Effector memory CD4-positive, alpha-beta T cell (primary cell): ENCODE results near the gene RAB3C.

ENCODE experiments used
- DNase-seq, 3 donors: peaks; one replicate each; pipeline ENCODE4 v3.0.0-alpha.2; 2020
- H3K27ac ChIP-seq: 2 replicates; pipeline ENCODE4 v1.7.0; 2013; ENCODE audit warnings: mild to moderate bottlenecking, low read length, moderate library complexity; ENCODE audit not compliant: insufficient read depth, poor library complexity, severe bottlenecking
- H3K27me3 ChIP-seq: replicated peaks from 2 replicates; pipeline ENCODE4 v1.7.0; 2013; ENCODE audit warnings: mild to moderate bottlenecking, low read length; ENCODE audit not compliant: insufficient read depth, control insufficient read depth, poor library complexity, severe bottlenecking
- H3K36me3 ChIP-seq: 2 replicates; pipeline ENCODE4 v1.7.0; 2013; ENCODE audit warnings: mild to moderate bottlenecking, low read length, moderate library complexity; ENCODE audit not compliant: control insufficient read depth, insufficient read depth
- H3K4me1 ChIP-seq: 2 replicates; pipeline ENCODE4 v1.7.0; 2013; ENCODE audit warnings: low read length, mild to moderate bottlenecking; ENCODE audit not compliant: control insufficient read depth, insufficient read depth, poor library complexity, severe bottlenecking
- H3K4me3 ChIP-seq: 2 replicates; pipeline ENCODE4 v1.7.0; 2013; ENCODE audit warnings: low read length, low read depth, mild to moderate bottlenecking; ENCODE audit not compliant: insufficient read depth, poor library complexity, severe bottlenecking
- H3K9me3 ChIP-seq: 2 replicates; pipeline ENCODE4 v1.7.0; 2013; ENCODE audit warnings: mild to moderate bottlenecking, low read length, moderate library complexity; ENCODE audit not compliant: control insufficient read depth

RAB3C gene

GRCh38 chr5:58739051-58739450 is 156.2 kb downstream of the RAB3C start:
- no peak overlapping the region for H3K27ac ChIP-seq

GRCh38 chr5:58740956-58741355 is 158.1 kb downstream of the RAB3C start:
- Histone ChIP-seq H3K36me3 (no peaks in the 10 kb centered on the region), H3K27me3 (no peaks in the 10 kb centered on the region), H3K9me3 (no peaks in the 10 kb centered on the region), H3K4me1 (no peaks in the 10 kb centered on the region), H3K27ac (no peak overlapping the region), H3K4me3 (no peak overlapping the region)
- no peak for DNase-seq

More at GRCh38 chr5:58739051-58739450, 156.2 kb downstream of the RAB3C start:
- no peaks in the 10 kb centered on the region for H3K4me1 ChIP-seq
- H3K27me3 ChIP-seq: no peaks in the 10 kb centered on the region
- no peaks in the 10 kb centered on the region for H3K9me3 ChIP-seq
- no peak overlapping the region for H3K4me3 ChIP-seq
- DNase-seq: no peak
- H3K36me3 ChIP-seq: no peaks in the 10 kb centered on the region

GRCh38 chr5:58745350-58745749 is 162.5 kb downstream of the RAB3C start:
- no peaks in the 10 kb centered on the region for H3K9me3 ChIP-seq
- no peaks in the 10 kb centered on the region for H3K27me3 ChIP-seq
- DNase-seq: no peak
- H3K36me3 ChIP-seq: no peaks in the 10 kb centered on the region
- H3K4me3 ChIP-seq: no peak overlapping the region
- H3K27ac ChIP-seq: no peak overlapping the region
- H3K4me1 ChIP-seq: no peaks in the 10 kb centered on the region

GRCh38 chr5:58746321-58746720 is 163.4 kb downstream of the RAB3C start:
- no peak for DNase-seq
- H3K9me3 ChIP-seq: no peaks in the 10 kb centered on the region
- no peaks in the 10 kb centered on the region for H3K36me3 ChIP-seq
- no peaks in the 10 kb centered on the region for H3K27me3 ChIP-seq
- no peak overlapping the region for H3K4me3 ChIP-seq
- no peaks in the 10 kb centered on the region for H3K4me1 ChIP-seq
- no peak overlapping the region for H3K27ac ChIP-seq

- Histone ChIP-seq H3K4me1 (no peaks in the 10 kb centered on the region), H3K27me3 (no peaks in the 10 kb centered on the region), H3K9me3 (no peaks in the 10 kb centered on the region), H3K27ac (no peak overlapping the region), H3K36me3 (no peaks in the 10 kb centered on the region), H3K4me3 (no peak overlapping the region)
- DNase-seq: no peak
Observed at GRCh38 chr5:58750036-58750435, 167.2 kb downstream of the RAB3C start.

- no peak for DNase-seq
- Histone ChIP-seq H3K36me3 (no peaks in the 10 kb centered on the region), H3K9me3 (no peaks in the 10 kb centered on the region), H3K4me3 (no peak overlapping the region), H3K27me3 (no peaks in the 10 kb centered on the region), H3K27ac (no peak overlapping the region), H3K4me1 (no peaks in the 10 kb centered on the region)
Observed at GRCh38 chr5:58751222-58751837, 168.5 kb downstream of the RAB3C start.

- no peak for DNase-seq
Observed at GRCh38 chr5:58752104-58752503, 169.2 kb downstream of the RAB3C start.

GRCh38 chr5:58753446-58753845 is 170.6 kb downstream of the RAB3C start:
- DNase-seq: no peak
- Histone ChIP-seq H3K4me1 (no peaks in the 10 kb centered on the region), H3K27ac (no peak overlapping the region), H3K36me3 (no peaks in the 10 kb centered on the region), H3K27me3 (no peaks in the 10 kb centered on the region), H3K4me3 (no peak overlapping the region), H3K9me3 (no peaks in the 10 kb centered on the region)

More at GRCh38 chr5:58752104-58752503, 169.2 kb downstream of the RAB3C start:
- no peaks in the 10 kb centered on the region for H3K4me1 ChIP-seq
- H3K9me3 ChIP-seq: no peaks in the 10 kb centered on the region
- no peak overlapping the region for H3K4me3 ChIP-seq
- H3K27ac ChIP-seq: no peak overlapping the region
- no peaks in the 10 kb centered on the region for H3K27me3 ChIP-seq
- H3K36me3 ChIP-seq: no peaks in the 10 kb centered on the region

GRCh38 chr5:58754250-58754649 is 171.4 kb downstream of the RAB3C start:
- no peak overlapping the region for H3K4me3 ChIP-seq
- no peak for DNase-seq
- no peaks in the 10 kb centered on the region for H3K27me3 ChIP-seq
- H3K4me1 ChIP-seq: no peaks in the 10 kb centered on the region
- no peaks in the 10 kb centered on the region for H3K9me3 ChIP-seq
- H3K27ac ChIP-seq: no peak overlapping the region
- no peaks in the 10 kb centered on the region for H3K36me3 ChIP-seq

GRCh38 chr5:58755397-58755796 is 172.5 kb downstream of the RAB3C start:
- Histone ChIP-seq H3K4me3 (no peak overlapping the region), H3K4me1 (peaks cover 3% of the 10 kb centered on the region), H3K36me3 (no peaks in the 10 kb centered on the region), H3K9me3 (no peaks in the 10 kb centered on the region), H3K27me3 (no peaks in the 10 kb centered on the region), H3K27ac (no peak overlapping the region)
- no peak for DNase-seq
